Neural cell (in vitro differentiated cells): Measurements from ENCODE around the gene GGA2.

Source experiments
- EZH2 ChIP-seq: fragments of 200-600, 300-800 bp; shearing (Covaris generic), sonication (generic); IDR thresholded peaks from 2 replicates; pipeline ENCODE4 v1.6.1; 2014; ENCODE audit warnings: antibody characterized with exemption, low read length, borderline replicate concordance, mild to moderate bottlenecking; ENCODE audit not compliant: insufficient read depth, poor library complexity, severe bottlenecking
- POLR2AphosphoS5 ChIP-seq: IDR thresholded peaks from 2 replicates; pipeline ENCODE4 v1.6.1; 2012
- RAD21 ChIP-seq: fragments of 450-650 bp; conservative IDR thresholded peaks from 2 replicates; pipeline ENCODE4 v1.6.1; 2014; ENCODE audit warnings: antibody characterized with exemption, mild to moderate bottlenecking, moderate library complexity
- SMC3 ChIP-seq: fragments of 450-650 bp; conservative IDR thresholded peaks from 2 replicates; pipeline ENCODE4 v1.6.1; 2014; ENCODE audit warnings: antibody characterized with exemption, mild to moderate bottlenecking, moderate library complexity; ENCODE audit not compliant: poor library complexity
- TAF1 ChIP-seq: IDR thresholded peaks from 2 replicates; pipeline ENCODE4 v1.6.1; 2012; ENCODE audit warnings: low read depth
- TF ChIP-seq, protein P1 (sequence below): fragments of 450-650 bp; IDR thresholded peaks from 2 replicates; pipeline ENCODE4 v1.5.1; 2014; ENCODE audit warnings: antibody characterized with exemption, mild to moderate bottlenecking, moderate library complexity; ENCODE audit not compliant: poor library complexity, severe bottlenecking
- TF ChIP-seq, protein P2 (sequence below): IDR thresholded peaks from 2 replicates; pipeline ENCODE4 v1.6.1; 2012; ENCODE audit warnings: borderline replicate concordance

DNA sequence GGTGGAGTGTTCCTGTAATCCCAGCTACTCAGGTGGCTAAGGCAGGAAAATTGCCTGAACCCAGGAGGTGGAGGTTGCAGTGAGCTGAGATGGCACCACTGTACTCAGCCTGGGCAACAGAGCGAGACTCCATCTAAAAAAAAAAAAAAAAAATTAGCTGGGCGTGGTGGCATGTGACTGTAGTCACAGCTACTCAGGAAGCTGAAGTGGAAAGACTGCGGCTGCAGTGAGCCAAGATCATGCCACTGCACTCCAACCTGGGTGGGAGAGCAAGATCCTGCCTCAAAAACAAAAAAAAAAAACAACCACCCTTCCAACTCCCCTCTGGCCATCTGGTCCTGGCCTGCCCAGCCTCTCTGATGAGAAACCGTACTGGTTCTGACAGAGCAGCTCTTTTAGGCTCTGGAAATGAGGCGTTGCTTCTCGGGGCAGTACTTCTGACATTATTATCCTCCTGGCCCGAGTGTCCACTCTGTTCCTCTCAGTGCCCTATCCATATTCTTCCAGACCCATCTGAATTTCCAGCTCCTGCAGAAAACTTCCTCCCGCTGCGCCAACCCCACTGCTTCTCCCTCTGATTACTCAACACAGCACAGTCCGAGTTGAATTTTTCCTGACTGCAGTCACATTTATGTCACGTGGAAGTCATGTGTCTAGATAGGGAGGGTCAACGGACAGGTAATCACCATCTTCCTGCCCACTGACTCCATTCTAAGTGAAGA lies 13.3 kb downstream of the GGA2 start:
- TF ChIP-seq, protein P1, sequence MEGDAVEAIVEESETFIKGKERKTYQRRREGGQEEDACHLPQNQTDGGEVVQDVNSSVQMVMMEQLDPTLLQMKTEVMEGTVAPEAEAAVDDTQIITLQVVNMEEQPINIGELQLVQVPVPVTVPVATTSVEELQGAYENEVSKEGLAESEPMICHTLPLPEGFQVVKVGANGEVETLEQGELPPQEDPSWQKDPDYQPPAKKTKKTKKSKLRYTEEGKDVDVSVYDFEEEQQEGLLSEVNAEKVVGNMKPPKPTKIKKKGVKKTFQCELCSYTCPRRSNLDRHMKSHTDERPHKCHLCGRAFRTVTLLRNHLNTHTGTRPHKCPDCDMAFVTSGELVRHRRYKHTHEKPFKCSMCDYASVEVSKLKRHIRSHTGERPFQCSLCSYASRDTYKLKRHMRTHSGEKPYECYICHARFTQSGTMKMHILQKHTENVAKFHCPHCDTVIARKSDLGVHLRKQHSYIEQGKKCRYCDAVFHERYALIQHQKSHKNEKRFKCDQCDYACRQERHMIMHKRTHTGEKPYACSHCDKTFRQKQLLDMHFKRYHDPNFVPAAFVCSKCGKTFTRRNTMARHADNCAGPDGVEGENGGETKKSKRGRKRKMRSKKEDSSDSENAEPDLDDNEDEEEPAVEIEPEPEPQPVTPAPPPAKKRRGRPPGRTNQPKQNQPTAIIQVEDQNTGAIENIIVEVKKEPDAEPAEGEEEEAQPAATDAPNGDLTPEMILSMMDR, result no peak
- TF ChIP-seq EZH2, result no peak
- TF ChIP-seq POLR2AphosphoS5, result no peak
- TF ChIP-seq, protein P2, sequence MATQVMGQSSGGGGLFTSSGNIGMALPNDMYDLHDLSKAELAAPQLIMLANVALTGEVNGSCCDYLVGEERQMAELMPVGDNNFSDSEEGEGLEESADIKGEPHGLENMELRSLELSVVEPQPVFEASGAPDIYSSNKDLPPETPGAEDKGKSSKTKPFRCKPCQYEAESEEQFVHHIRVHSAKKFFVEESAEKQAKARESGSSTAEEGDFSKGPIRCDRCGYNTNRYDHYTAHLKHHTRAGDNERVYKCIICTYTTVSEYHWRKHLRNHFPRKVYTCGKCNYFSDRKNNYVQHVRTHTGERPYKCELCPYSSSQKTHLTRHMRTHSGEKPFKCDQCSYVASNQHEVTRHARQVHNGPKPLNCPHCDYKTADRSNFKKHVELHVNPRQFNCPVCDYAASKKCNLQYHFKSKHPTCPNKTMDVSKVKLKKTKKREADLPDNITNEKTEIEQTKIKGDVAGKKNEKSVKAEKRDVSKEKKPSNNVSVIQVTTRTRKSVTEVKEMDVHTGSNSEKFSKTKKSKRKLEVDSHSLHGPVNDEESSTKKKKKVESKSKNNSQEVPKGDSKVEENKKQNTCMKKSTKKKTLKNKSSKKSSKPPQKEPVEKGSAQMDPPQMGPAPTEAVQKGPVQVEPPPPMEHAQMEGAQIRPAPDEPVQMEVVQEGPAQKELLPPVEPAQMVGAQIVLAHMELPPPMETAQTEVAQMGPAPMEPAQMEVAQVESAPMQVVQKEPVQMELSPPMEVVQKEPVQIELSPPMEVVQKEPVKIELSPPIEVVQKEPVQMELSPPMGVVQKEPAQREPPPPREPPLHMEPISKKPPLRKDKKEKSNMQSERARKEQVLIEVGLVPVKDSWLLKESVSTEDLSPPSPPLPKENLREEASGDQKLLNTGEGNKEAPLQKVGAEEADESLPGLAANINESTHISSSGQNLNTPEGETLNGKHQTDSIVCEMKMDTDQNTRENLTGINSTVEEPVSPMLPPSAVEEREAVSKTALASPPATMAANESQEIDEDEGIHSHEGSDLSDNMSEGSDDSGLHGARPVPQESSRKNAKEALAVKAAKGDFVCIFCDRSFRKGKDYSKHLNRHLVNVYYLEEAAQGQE, result no peak
- no peak for TF ChIP-seq RAD21
- no peak for TF ChIP-seq TAF1
- no peak for TF ChIP-seq SMC3
